ENCODE data around the gene VPS26B. TPM values are rescaled to one million over a fixed set of nuclear protein-coding genes. Genes with fewer than 3 reads are reported as not detected.

VPS26B gene
- total and polyA plus RNA-seq, 9 of the 15 experiments (the other 6 are each of a cell fraction or from before 2014, with no cell fraction given): 3.5 to 43.3 (median 27.4) TPM

DNA sequence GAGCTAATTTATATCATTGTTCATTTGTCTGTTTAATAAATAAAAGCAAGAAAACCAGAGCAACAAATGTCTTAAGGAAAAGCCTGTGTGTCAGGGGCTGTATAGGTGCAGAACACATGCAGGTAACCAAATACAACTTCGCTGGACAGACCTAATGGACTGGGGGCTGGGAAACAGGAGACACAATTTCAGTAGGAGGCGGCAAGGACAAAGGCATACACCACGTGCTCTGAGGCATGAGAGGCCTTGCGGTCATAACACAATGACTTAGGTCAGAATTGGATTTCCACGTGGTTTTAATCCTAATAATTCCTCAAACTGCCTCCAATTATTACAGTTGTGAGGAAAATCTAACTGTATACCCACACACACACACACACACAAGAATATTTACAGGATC, 43.0 kb downstream of the VPS26B start:
- H3K4me2 ChIP-seq (ENCODE audit: insufficient read depth, low read length): no peak overlapping the region
- H3K9ac ChIP-seq (ENCODE audit: insufficient read depth in 1 of 2, low read depth in 2 of 2, low read length in 2 of 2): no peak overlapping the region
- no peaks in the 10 kb centered on the region for H4K20me1 ChIP-seq (replicated peaks; ENCODE audit: control insufficient read depth, insufficient read depth, low read length)
- intact Hi-C loops (cut with micrococcal nuclease) (no loop called here), in situ Hi-C loops (cut with MboI) (no loop called here)
- no peak overlapping the region for H3K27ac ChIP-seq (ENCODE audit: extremely low read depth, low read depth, low read length)
- H3K9me3 ChIP-seq (replicated peaks; ENCODE audit: control insufficient read depth, insufficient read depth, low read depth, low read length): no peaks in the 10 kb centered on the region
- no TSS peak for BruUV-seq (replicated peaks)
- FAIRE-seq: no peak
- no peak for TF ChIP-seq SMARCC2 (IDR thresholded peaks at IDR 0.05; ENCODE audit: low read depth)
- no peak for TF ChIP-seq XRCC3 (IDR thresholded peaks at IDR 0.05)
- TF ChIP-seq, protein P1, sequence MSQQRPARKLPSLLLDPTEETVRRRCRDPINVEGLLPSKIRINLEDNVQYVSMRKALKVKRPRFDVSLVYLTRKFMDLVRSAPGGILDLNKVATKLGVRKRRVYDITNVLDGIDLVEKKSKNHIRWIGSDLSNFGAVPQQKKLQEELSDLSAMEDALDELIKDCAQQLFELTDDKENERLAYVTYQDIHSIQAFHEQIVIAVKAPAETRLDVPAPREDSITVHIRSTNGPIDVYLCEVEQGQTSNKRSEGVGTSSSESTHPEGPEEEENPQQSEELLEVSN (IDR thresholded peaks at IDR 0.05; ENCODE audit: borderline replicate concordance in 1 of 2, extremely low read depth in 1 of 2, insufficient read depth in 1 of 2, insufficient read length in 1 of 2, low read depth in 1 of 2, low read length in 1 of 2, poor library complexity in 1 of 2, severe bottlenecking in 1 of 2): peak in 1 of 2 experiments; percentile 62
- no peak for ATAC-seq
- H3K27me3 ChIP-seq (ENCODE audit: control insufficient read depth in 2 of 2, insufficient read depth in 2 of 2, low read length in 2 of 2): peaks cover 10 to 30% of the 10 kb centered on the region in 2 experiments; a peak in 4 of 5 replicates
- ChIA-PET POLR2A (interaction anchor here (1.0 kb wide), 1 partner anchor 16 kb away, joined by 5 read pairs; no protein-coding TSS in a partner anchor), CTCF (ENCODE audit: low intra/inter-chr PET ratio) (no interaction called here)
- no peaks in the 10 kb centered on the region for H3K79me2 ChIP-seq (ENCODE audit: control insufficient read depth, insufficient read depth, low read length)
- no peak for DNase-seq (ENCODE audit: extremely low read depth in 1 of 4, low spot score in 3 of 4)
- no peaks in the 10 kb centered on the region for H3K9me1 ChIP-seq (ENCODE audit: control insufficient read depth, insufficient read depth, low read length)
- H3K36me3 ChIP-seq (ENCODE audit: control insufficient read depth, insufficient read depth, low read length): peaks cover 12% of the 10 kb centered on the region; the same call in 1 of the 3 replicates
- no peak overlapping the region for H3K4me3 ChIP-seq
- H3K4me1 ChIP-seq (replicated peaks in 1 of 2; ENCODE audit: control insufficient read depth in 2 of 2, insufficient read depth in 2 of 2, low read length in 2 of 2): peaks cover 0 to 3% of the 10 kb centered on the region in 2 experiments; a peak in 2 of 5 replicates
- 44% methylated on average over 5 of the region's 5 CpGs for WGBS (ENCODE audit: insufficient coverage, low coverage, missing lambda C conversion rate)
- H2AFZ ChIP-seq (ENCODE audit: low read depth, low read length): no peak overlapping the region

DNA sequence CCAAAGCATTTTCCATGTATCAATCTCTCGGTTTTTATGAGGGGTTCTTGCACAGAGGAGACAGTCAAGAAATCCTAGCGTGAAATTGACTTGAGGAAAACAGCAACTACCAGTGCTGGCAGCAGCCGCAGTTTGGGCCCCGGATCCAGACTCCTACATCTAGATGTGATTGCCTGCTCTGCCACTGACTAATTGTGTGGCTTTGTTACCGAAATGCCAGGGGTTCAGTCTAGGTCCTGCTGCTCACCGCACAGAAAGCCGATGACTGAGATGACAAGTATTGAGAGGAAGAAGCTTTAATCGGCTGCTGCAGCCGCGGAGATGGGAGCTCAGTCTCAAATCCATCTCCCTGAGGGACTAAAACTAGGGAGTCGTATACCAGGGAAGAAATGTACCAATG, 43.5 kb downstream of the VPS26B start:
- intact Hi-C loops (cut with micrococcal nuclease) (no loop called here), in situ Hi-C loops (cut with MboI) (no loop called here)
- Histone ChIP-seq H3K4me2 (ENCODE audit: insufficient read depth, low read length) (no peak overlapping the region), H3K36me3 (ENCODE audit: control insufficient read depth, insufficient read depth, low read length) (peaks cover 7% of the 10 kb centered on the region; the same call in 1 of the 3 replicates), H2AFZ (ENCODE audit: low read depth, low read length) (no peak overlapping the region), H3K9me3 (replicated peaks; ENCODE audit: control insufficient read depth, insufficient read depth, low read depth, low read length) (no peaks in the 10 kb centered on the region), H3K9ac (ENCODE audit: insufficient read depth in 1 of 2, low read depth in 2 of 2, low read length in 2 of 2) (no peak overlapping the region), H3K79me2 (ENCODE audit: control insufficient read depth, insufficient read depth, low read length) (no peaks in the 10 kb centered on the region), H3K9me1 (ENCODE audit: control insufficient read depth, insufficient read depth, low read length) (no peaks in the 10 kb centered on the region), H3K27ac (ENCODE audit: extremely low read depth, low read depth, low read length) (no peak overlapping the region), H3K4me1 (replicated peaks in 1 of 2; ENCODE audit: control insufficient read depth in 2 of 2, insufficient read depth in 2 of 2, low read length in 2 of 2) (peaks cover 0 to 4% of the 10 kb centered on the region in 2 experiments; a peak in 2 of 5 replicates), H3K4me3 (no peak overlapping the region), H3K27me3 (ENCODE audit: control insufficient read depth in 2 of 2, insufficient read depth in 2 of 2, low read length in 2 of 2) (peaks cover 13 to 35% of the 10 kb centered on the region in 2 experiments), H4K20me1 (replicated peaks; ENCODE audit: control insufficient read depth, insufficient read depth, low read length) (no peaks in the 10 kb centered on the region)
- no TSS peak for BruUV-seq (replicated peaks)
- ChIA-PET POLR2A (interaction anchor here (1.0 kb wide), 1 partner anchor 17 kb away, joined by 5 read pairs; no protein-coding TSS in a partner anchor), CTCF (ENCODE audit: low intra/inter-chr PET ratio) (no interaction called here)
- DNase-seq (ENCODE audit: extremely low read depth in 1 of 4, low spot score in 3 of 4) (no peak), ATAC-seq (no peak), FAIRE-seq (no peak)
- 63% methylated on average over 11 of the region's 11 CpGs for WGBS (ENCODE audit: insufficient coverage, low coverage, missing lambda C conversion rate)
- no peak for TF ChIP-seq ARID3A (IDR thresholded peaks at IDR 0.05; ENCODE audit: borderline replicate concordance, low read depth, low read length)
- no peak for TF ChIP-seq MCM3 (IDR thresholded peaks at IDR 0.05)
- TF ChIP-seq MEIS2 (IDR thresholded peaks at IDR 0.05; ENCODE audit: partially characterized antibody): no peak
- no peak for TF ChIP-seq HDAC3 (IDR thresholded peaks at IDR 0.05; ENCODE audit: borderline replicate concordance, partially characterized antibody)
- no peak for TF ChIP-seq ZNF165 (CRISPR knock-in tag; IDR thresholded peaks at IDR 0.05; ENCODE audit: borderline replicate concordance)
- no peak for TF ChIP-seq RHOXF2B (CRISPR knock-in tag; conservative IDR thresholded peaks at IDR 0.05)
- TF ChIP-seq NFYB (IDR thresholded peaks at IDR 0.05; ENCODE audit: extremely low read depth, insufficient read length): no peak
- TF ChIP-seq, protein P2, sequence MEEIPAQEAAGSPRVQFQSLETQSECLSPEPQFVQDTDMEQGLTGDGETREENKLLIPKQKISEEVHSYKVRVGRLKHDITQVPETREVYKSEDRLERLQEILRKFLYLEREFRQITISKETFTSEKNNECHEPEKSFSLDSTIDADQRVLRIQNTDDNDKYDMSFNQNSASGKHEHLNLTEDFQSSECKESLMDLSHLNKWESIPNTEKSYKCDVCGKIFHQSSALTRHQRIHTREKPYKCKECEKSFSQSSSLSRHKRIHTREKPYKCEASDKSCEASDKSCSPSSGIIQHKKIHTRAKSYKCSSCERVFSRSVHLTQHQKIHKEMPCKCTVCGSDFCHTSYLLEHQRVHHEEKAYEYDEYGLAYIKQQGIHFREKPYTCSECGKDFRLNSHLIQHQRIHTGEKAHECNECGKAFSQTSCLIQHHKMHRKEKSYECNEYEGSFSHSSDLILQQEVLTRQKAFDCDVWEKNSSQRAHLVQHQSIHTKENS (CRISPR knock-in tag; IDR thresholded peaks at IDR 0.05): no peak
- TF ChIP-seq NR3C1 (CRISPR knock-in tag; IDR thresholded peaks at IDR 0.05): no peak

All from K562 (cell line).